NCI-H526 treated with DMSO at 0.1 percent for 48 hours (cell line): ENCODE results near the gene HEMGN.
"Not testable (repeated sequence)": the region's sequence is repeated elsewhere in the genome, so short reads cannot be mapped to it uniquely, and the experiment has no call there.

ENCODE experiments used
- DNase-seq: peaks from one replicate; lab custom pipeline; 2025; lab: John Stamatoyannopoulos, UW

The HEMGN gene

GRCh38 chr9:97964901-97965300 lies 26.9 kb upstream of the HEMGN start:
- DNase-seq: no peak

- no peak for DNase-seq
These were observed 25.3 kb upstream of the HEMGN start for GRCh38 chr9:97963232-97963631.

GRCh38 chr9:97962575-97962974 lies 24.6 kb upstream of the HEMGN start:
- no peak for DNase-seq

GRCh38 chr9:97962136-97962535 lies 24.2 kb upstream of the HEMGN start:
- no peak for DNase-seq

- no peak for DNase-seq
These were observed 23.4 kb upstream of the HEMGN start for GRCh38 chr9:97961361-97961760.

GRCh38 chr9:97960678-97961328 lies 22.8 kb upstream of the HEMGN start:
- DNase-seq: not testable (repeated sequence)

- DNase-seq: no peak
These were observed 21.6 kb upstream of the HEMGN start for GRCh38 chr9:97959585-97959984.

GRCh38 chr9:97958812-97959511 lies 21.0 kb upstream of the HEMGN start:
- no peak for DNase-seq

- no peak for DNase-seq
These were observed 18.4 kb upstream of the HEMGN start for GRCh38 chr9:97956331-97956730.

GRCh38 chr9:97954550-97954989 lies 16.6 kb upstream of the HEMGN start:
- DNase-seq: peak; percentile 42

- DNase-seq: not testable (repeated sequence)
These were observed 12.9 kb upstream of the HEMGN start for GRCh38 chr9:97950873-97951272.

- DNase-seq: not testable (repeated sequence)
These were observed 9.1 kb upstream of the HEMGN start for GRCh38 chr9:97947094-97947493.

GRCh38 chr9:97945470-97945869 lies 7.5 kb upstream of the HEMGN start:
- DNase-seq: not testable (repeated sequence)

GRCh38 chr9:97944612-97945011 lies 6.6 kb upstream of the HEMGN start:
- DNase-seq: no peak

GRCh38 chr9:97943308-97943855 lies 5.4 kb upstream of the HEMGN start:
- no peak for DNase-seq

GRCh38 chr9:97941323-97941722 lies 3.4 kb upstream of the HEMGN start:
- no peak for DNase-seq

GRCh38 chr9:97940741-97941140 lies 2.8 kb upstream of the HEMGN start:
- DNase-seq: no peak

- DNase-seq: no peak
These were observed 2.3 kb upstream of the HEMGN start for GRCh38 chr9:97940233-97940632.

GRCh38 chr9:97936998-97937397 lies 974 bp downstream of the HEMGN start:
- no peak for DNase-seq

- DNase-seq: no peak
These were observed 2.7 kb downstream of the HEMGN start for GRCh38 chr9:97935276-97935675.

GRCh38 chr9:97934321-97935115 lies 3.5 kb downstream of the HEMGN start:
- peak; percentile 83 for DNase-seq

GRCh38 chr9:97933297-97933998 lies 4.5 kb downstream of the HEMGN start:
- no peak for DNase-seq
